Measurements from ENCODE around the gene ST3GAL4.
A peak's percentile ranks its signal among the peaks of the same experiment; 100 is the strongest.

The ST3GAL4 gene

GRCh38 chr11:126408901-126409619 lies 53.6 kb downstream of the ST3GAL4 start:
- no peak for DNase-seq (ENCODE audit: low spot score)

DNA sequence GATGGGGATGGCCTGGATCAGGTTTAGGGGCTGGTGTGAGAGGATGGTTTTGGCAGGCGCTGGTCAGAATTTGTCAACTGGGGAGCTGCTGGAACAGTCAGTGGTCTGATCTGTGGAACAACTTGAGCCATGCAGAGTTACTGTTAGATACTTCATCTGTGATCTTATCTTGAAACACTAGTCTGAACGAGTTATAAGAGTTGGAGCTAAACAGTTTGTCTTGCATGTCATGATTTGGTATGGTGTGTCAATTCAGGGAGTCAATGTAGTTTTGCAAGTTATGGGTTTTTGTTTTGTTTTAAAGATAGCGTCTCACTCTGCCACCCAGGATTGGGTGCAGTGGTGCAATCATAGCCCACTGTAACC lies 54.1 kb downstream of the ST3GAL4 start:
- DNase-seq (ENCODE audit: low spot score): no peak

DNA sequence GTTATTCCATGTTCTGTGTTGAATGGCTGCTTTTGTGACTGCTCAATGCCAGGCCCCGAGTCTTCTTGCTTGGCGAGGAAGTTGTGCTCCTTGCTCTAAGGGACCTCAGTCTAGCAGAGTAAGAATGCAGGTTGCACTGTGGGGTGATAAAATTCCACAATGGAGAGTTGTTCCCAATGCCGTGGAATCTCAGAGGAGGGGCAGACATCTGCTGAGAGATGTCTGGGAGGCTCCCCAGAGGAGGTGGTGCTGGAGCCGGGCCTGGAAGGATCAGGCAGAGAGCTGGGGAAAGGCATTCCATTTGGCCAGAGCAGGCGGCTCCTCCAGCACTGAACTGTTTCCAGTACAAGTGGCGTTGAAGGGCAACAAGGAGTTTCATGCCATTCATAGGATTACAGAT lies 55.2 kb downstream of the ST3GAL4 start:
- no peak for DNase-seq (ENCODE audit: low spot score)

GRCh38 chr11:126411971-126412381 lies 56.5 kb downstream of the ST3GAL4 start:
- DNase-seq (ENCODE audit: low spot score): no peak

GRCh38 chr11:126413426-126413825 lies 57.9 kb downstream of the ST3GAL4 start:
- no peak for DNase-seq (ENCODE audit: low spot score)

- no peak for DNase-seq (ENCODE audit: low spot score)
Measured at GRCh38 chr11:126413843-126414405, 58.4 kb downstream of the ST3GAL4 start.

DNA sequence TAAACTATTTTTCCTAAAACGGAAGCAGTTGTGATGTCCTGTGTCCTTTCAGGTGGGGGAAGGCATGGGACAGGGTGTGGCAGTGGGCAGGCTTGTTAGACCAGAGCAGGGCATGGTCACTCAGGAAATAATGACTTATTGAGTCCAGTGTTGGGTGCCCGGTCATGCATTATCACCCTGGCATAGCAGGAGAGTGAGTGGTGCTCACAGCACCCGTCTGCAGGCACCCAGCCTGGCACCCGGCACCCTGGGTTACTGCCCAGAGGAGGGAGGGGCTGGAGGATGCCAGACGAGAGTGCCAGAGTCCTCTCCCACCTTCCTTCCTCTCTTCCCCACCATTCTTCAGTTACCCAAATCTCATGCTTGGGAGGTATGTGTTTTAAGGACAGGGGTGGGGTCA lies 59.1 kb downstream of the ST3GAL4 start:
- no peak for DNase-seq (ENCODE audit: low spot score)

- DNase-seq (ENCODE audit: low spot score): no peak
Measured at GRCh38 chr11:126415128-126415527, 59.6 kb downstream of the ST3GAL4 start.

GRCh38 chr11:126415669-126416420 lies 60.4 kb downstream of the ST3GAL4 start:
- no peak for DNase-seq (ENCODE audit: low spot score)

DNA sequence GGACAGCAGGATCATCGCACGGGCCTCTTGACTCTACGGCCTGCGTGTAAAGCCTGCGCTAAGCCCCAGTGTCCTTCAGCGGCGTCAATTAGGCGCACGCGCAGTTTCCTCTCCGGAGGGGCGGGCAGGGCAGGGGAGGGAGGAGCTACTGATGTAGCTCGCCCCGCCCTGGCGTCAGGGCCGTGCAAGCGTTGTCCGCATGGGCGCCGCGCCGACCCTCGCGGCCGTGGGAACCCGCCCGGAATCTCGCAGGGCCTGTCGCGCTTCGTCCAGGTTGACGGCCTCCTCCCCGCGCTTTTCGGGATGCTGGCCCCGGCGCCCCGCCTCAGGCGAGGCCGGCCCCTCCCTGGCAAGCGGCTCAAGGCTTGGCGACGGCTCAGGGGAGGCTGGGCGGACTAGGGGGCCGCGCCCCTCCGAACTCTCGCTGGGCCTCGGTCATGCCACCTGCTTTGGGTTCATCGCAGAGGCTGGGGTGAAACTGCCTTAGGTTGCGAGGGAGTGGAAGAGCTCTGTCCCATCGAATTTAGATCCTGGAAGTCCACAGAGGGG lies 61.1 kb downstream of the ST3GAL4 start:
- peak; percentile 30 for DNase-seq (ENCODE audit: low spot score)

- DNase-seq (ENCODE audit: low spot score): no peak
Measured at GRCh38 chr11:126417091-126417862, 61.8 kb downstream of the ST3GAL4 start.

GRCh38 chr11:126418887-126419286 lies 63.4 kb downstream of the ST3GAL4 start:
- DNase-seq (ENCODE audit: low spot score): no peak

GRCh38 chr11:126419801-126420697 lies 64.6 kb downstream of the ST3GAL4 start:
- peak; percentile 57 for DNase-seq (ENCODE audit: low spot score)

DNA sequence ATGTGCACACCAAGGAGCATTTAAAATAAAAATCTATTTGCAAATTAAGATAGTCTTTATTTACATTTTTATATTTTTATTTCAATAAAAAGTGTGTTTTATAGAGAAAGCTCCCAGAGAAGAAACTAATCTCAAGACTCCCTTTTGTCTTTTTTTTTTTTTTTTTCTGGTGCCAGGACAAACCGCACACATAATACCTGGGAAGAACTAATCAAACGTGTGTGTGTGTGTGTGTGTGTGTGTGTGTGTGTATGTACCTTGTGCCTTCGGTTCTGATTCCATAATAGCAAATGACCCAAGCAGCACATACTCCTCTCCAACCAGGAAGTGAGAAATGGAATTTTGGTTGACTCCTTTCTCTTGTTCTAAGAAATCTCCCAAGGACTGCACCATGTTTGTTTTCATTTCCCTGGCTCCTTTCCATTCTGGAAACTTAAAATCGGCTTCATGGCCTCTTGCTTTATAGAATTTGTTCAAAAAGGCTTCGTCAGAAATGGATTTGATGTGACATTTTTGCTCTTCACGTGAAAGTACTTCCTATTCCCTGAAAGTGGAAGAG lies 65.3 kb downstream of the ST3GAL4 start:
- DNase-seq (ENCODE audit: low spot score): no peak

- DNase-seq (ENCODE audit: low spot score): no peak
Measured at GRCh38 chr11:126421271-126421671, 65.8 kb downstream of the ST3GAL4 start.

- no peak for DNase-seq (ENCODE audit: low spot score)
Measured at GRCh38 chr11:126422446-126422845, 67.0 kb downstream of the ST3GAL4 start.

DNA sequence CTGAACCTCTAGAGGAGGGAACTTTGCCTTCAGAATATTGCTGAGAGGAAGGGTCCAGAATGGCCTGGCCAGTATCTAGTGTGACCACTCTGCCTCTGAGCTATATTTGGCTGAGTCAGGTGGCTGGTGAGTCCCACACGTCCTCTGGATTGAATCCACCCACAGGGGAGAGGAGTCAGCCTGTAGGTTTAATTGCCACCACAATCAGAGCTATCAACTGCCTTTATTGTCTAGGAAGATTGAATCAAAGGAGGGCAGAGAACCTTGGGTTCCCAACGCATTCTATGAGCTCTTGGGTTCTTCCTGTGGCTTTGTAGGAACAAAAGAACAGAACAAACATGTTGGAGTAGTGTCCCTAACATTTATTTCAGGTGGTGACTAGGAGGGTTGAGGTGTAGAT lies 67.7 kb downstream of the ST3GAL4 start:
- DNase-seq (ENCODE audit: low spot score): no peak

- DNase-seq (ENCODE audit: low spot score): no peak
Measured at GRCh38 chr11:126423743-126424142, 68.3 kb downstream of the ST3GAL4 start.

DNA sequence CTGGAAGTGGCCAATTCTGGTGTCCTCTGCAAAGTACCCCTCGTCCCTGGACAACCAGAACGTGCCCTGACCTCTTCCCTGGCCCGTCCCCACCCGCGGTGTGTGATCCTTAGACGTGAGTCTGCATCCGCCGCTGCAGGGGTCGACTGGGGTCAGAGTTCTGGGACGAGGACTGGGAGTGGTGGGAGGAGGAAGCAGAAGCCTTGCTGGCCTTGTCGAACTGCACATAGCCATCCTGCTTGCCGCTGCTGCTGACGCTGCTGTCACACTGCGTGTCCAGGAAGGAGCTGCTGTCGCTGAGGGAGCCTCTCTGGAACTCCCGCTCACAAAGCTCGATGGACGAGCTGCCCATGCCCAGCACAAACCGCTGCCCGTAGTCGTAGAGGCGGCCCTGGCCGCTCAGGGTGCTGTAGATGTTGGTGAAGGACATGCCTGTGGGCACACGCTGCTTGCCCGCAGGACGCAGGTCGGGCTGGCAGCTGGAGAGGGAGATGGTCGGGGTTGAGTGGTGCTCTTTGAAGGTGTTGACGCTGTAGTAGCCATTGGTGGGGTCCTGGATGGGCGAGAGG lies 69.1 kb downstream of the ST3GAL4 start:
- DNase-seq (ENCODE audit: low spot score): no peak

GRCh38 chr11:126426106-126426505 lies 70.6 kb downstream of the ST3GAL4 start:
- DNase-seq (ENCODE audit: low spot score): no peak

Measured in hematopoietic multipotent progenitor cell treated with erythropoietin and hydrocortisone succinate and interleukin-3 and kit ligand, for 15 days (in vitro differentiated cells).